HG03280 (cell line): ENCODE results near the gene C14orf132.

Experiments
- ATAC-seq: cut with Tn5 transposase; IDR thresholded peaks from one replicate; pipeline ENCODE4 v1.9.1; 2021; ENCODE audit warnings: mild to moderate bottlenecking, moderate library complexity; ENCODE audit not compliant: unreplicated experiment

C14orf132 gene

GRCh38 chr14:96081767-96082400 is 42.7 kb downstream of the C14orf132 start:
- ATAC-seq, result no peak

- ATAC-seq, result no peak
Measured at GRCh38 chr14:96082420-96083300, 43.5 kb downstream of the C14orf132 start.

- ATAC-seq, result no peak
Measured at GRCh38 chr14:96083667-96084320, 44.6 kb downstream of the C14orf132 start.

- no peak for ATAC-seq
Measured at GRCh38 chr14:96084796-96085195, 45.6 kb downstream of the C14orf132 start.

- ATAC-seq, result no peak
Measured at GRCh38 chr14:96085369-96085768, 46.2 kb downstream of the C14orf132 start.

GRCh38 chr14:96086032-96086431 is 46.9 kb downstream of the C14orf132 start:
- ATAC-seq, result no peak

GRCh38 chr14:96086574-96087077 is 47.5 kb downstream of the C14orf132 start:
- no peak for ATAC-seq

- no peak for ATAC-seq
Measured at GRCh38 chr14:96088074-96088473, 48.9 kb downstream of the C14orf132 start.

- ATAC-seq, result no peak
Measured at GRCh38 chr14:96088481-96088880, 49.3 kb downstream of the C14orf132 start.

- ATAC-seq, result no peak
Measured at GRCh38 chr14:96088911-96089310, 49.7 kb downstream of the C14orf132 start.

- ATAC-seq, result no peak
Measured at GRCh38 chr14:96089401-96089800, 50.2 kb downstream of the C14orf132 start.

GRCh38 chr14:96090441-96091148 is 51.4 kb downstream of the C14orf132 start:
- no peak for ATAC-seq

- ATAC-seq, result no peak
Measured at GRCh38 chr14:96091149-96091693, 52.1 kb downstream of the C14orf132 start.

GRCh38 chr14:96091941-96092411 is 52.8 kb downstream of the C14orf132 start:
- no peak for ATAC-seq

GRCh38 chr14:96092936-96093335 is 53.8 kb downstream of the C14orf132 start:
- no peak for ATAC-seq

- ATAC-seq, result no peak
Measured at GRCh38 chr14:96094211-96094610, 55.0 kb downstream of the C14orf132 start.

- no peak for ATAC-seq
Measured at GRCh38 chr14:96094656-96095055, 55.5 kb downstream of the C14orf132 start.

GRCh38 chr14:96095058-96095457 is 55.9 kb downstream of the C14orf132 start:
- no peak for ATAC-seq

GRCh38 chr14:96095581-96096476 is 56.7 kb downstream of the C14orf132 start:
- no peak for ATAC-seq
